ENCODE results near the gene OTUB1.
"Not testable (repeated sequence)": the region's sequence is repeated elsewhere in the genome, so short reads cannot be mapped to it uniquely, and the experiment has no call there.

GRCh38 chr11:63963895-63964294, 22.3 kb upstream of the OTUB1 start:
- TF ChIP-seq NFE2L2 (IDR thresholded peaks at IDR 0.05; ENCODE audit: low read depth, low read length); CTCF (conservative IDR thresholded peaks at IDR 0.05; ENCODE audit: low read depth, low read length); MAZ (IDR thresholded peaks at IDR 0.05; ENCODE audit: borderline replicate concordance, low read depth, low read length); POLR2A (IDR thresholded peaks at IDR 0.05; ENCODE audit: low read depth, low read length); MAFK (IDR thresholded peaks at IDR 0.05; ENCODE audit: low read depth, low read length); CEBPB (IDR thresholded peaks at IDR 0.05; ENCODE audit: low read depth, low read length); RFX5 (IDR thresholded peaks at IDR 0.05; ENCODE audit: low read depth, low read length); USF2 (IDR thresholded peaks at IDR 0.05; ENCODE audit: low read depth, low read length); CHD1 (IDR thresholded peaks at IDR 0.05; ENCODE audit: low read depth, low read length); BHLHE40 (IDR thresholded peaks at IDR 0.05; ENCODE audit: low read depth, low read length); MXI1 (IDR thresholded peaks at IDR 0.05; ENCODE audit: borderline replicate concordance, low read depth, low read length); FOS (IDR thresholded peaks at IDR 0.05; ENCODE audit: low read depth, low read length); RAD21 (IDR thresholded peaks at IDR 0.05; ENCODE audit: low read length); ELK1 (IDR thresholded peaks at IDR 0.05; ENCODE audit: borderline replicate concordance, low read depth, low read length): not testable (repeated sequence)
